Right cardiac atrium (tissue), 5 donors: Measurements from ENCODE around the gene CALML3. TPM values are rescaled to one million over a fixed set of nuclear protein-coding genes. Genes with fewer than 3 reads are reported as not detected.
A peak's percentile ranks its signal among the peaks of the same experiment; 100 is the strongest.

Source experiments
- ATAC-seq, 2 donors: fragments of 200-7000 bp; cut with Tn5 transposase; one replicate each; pipeline versions ENCODE4 v1.8.0 to v1.9.1; 2020; ENCODE audit warnings: moderate library complexity in 2 of 2, mild to moderate bottlenecking in 1 of 2
- DNase-seq, 3 donors: peaks; one replicate each; pipeline ENCODE4 v3.0.0-alpha.2; 2020
- H3K27ac ChIP-seq: one replicate; pipeline ENCODE4 v1.5.1; 2013; ENCODE audit warnings: mild to moderate bottlenecking, low read length, control low read depth, moderate library complexity
- H3K27me3 ChIP-seq: one replicate; pipeline ENCODE4 v1.6.1; 2013; ENCODE audit not compliant: control insufficient read depth, insufficient read depth
- H3K4me1 ChIP-seq: one replicate; pipeline ENCODE4 v1.6.1; 2013; ENCODE audit warnings: low read length; ENCODE audit not compliant: control insufficient read depth, insufficient read depth
- H3K4me3 ChIP-seq: one replicate; pipeline ENCODE4 v1.5.1; 2013; ENCODE audit warnings: low read length, control low read depth
- H3K9me3 ChIP-seq: one replicate; pipeline ENCODE4 v1.6.1; 2013; ENCODE audit warnings: low read length; ENCODE audit not compliant: control insufficient read depth
- WGBS: extraction: QIAGEN DNeasy Blood & Tissue Kit; methylation state at CpG from one replicate; pipeline ENCODE4 v1.1.7; 2013; 5-methylcytosine and 5-hydroxymethylcytosine counted together
- intact Hi-C, 4 donors: fragments of 100-400 bp; cut with DNase I; formaldehyde crosslinking; loops; one replicate each; pipeline versions ENCODE4 v1.11.0 to v1.14.0; 2022 to 2023
- polyA plus RNA-seq: library from polyadenylated mRNA; stranded (reverse); fragments of 200-250 nt; gene quantifications from one replicate; pipeline ENCODE4 v1.2.3, GENCODE V29; 2013
- total RNA-seq, 4 donors: library from RNA; stranded (reverse); fragmentation: NEBNext Ultra II Directional; extraction: Animal tissue kit (Norgen Biotek cat#: 25700); gene quantifications; one replicate each; pipeline ENCODE4 v1.2.1, GENCODE V29; 2021
- donor health status: healthy with polysubstance abuse.
- donor health status: DM: no; HTN: yes; CAD: no.
- donor health status: DM: no; HTN: no; CAD: no.
- donor health status: DM: no; HTN: yes; CAD: no; lungs with severe emphysema.
- donor health status: DM: yes; HTN: yes; CAD: no.

Gene CALML3
- total and polyA plus RNA-seq, 5 donors = not detected

DNA sequence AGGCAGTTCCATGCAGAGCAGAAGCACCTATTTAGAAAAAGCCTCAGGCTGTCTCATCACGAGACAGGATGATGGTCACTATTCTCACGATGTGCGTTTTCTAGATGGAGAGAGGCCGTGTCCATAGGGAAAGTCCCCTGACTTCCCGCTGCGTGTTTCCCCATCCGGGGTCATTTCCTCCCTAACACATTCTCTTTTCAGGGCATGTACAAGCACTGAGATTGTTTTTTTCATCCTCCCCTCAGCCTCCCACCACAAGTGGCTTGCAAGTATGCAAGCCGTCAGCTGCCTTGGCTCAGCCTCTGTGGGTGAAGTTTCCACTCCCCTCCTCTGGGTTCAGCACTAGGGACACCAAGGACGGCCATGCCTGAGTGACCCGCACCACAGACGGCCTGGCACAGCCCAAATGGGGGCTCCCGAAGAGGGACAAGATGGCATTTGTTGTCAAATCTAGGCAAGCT is 22.7 kb upstream of the CALML3 start:
- DNase-seq (no peak), ATAC-seq (no peak)
- WGBS = 57% methylated on average over 12 of the region's 12 CpGs
- Histone ChIP-seq H3K9me3 (no peaks in the 10 kb centered on the region), H3K27ac (no peak overlapping the region), H3K27me3 (no peaks in the 10 kb centered on the region), H3K4me1 (no peaks in the 10 kb centered on the region), H3K4me3 (no peak overlapping the region)
- intact Hi-C loops = no loop called here

DNA sequence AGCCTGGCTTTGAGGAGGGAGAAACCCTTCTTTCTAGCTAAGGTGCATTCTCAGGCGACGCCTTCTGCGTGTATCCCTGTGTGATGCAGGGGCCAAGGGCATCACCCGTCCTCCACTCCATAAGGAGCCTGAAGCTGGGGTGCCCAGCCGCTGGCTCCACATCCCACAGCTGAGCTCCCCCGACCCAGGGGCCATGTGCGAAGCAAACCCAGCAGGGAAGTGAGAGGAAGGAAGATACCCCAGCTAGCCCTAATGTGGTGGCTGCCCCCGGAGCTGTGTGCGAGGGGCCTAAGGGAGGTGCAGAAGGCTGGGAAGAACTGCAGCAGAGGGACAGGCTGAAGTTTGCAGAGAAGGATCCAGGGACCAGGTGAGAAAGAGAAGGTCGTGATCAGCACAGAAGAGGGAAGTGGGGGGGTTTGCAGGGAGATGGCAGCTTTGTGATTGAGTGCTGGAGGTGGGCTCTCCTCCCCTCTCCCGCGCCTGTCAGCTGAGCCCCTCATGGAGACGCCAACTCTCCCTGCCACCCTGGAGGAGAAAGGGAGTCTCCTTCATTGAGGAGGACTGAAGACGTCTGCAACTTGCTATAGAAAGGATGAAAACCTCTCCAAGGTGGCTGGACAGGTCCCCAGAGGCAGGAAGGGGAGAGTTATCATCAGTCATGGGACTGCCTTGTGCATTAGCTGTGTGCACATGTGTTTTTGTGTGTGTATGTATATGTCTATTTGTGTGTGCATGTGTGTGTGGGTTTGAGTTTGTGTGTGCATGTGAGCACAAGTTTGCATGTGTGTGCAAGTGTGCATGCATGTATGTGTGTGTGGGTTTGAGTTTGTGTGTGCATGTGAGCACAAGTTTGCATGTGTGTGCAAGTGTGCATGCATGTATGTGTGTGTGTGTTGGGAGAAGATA is 21.9 kb upstream of the CALML3 start:
- H3K4me1 ChIP-seq = no peaks in the 10 kb centered on the region

DNA sequence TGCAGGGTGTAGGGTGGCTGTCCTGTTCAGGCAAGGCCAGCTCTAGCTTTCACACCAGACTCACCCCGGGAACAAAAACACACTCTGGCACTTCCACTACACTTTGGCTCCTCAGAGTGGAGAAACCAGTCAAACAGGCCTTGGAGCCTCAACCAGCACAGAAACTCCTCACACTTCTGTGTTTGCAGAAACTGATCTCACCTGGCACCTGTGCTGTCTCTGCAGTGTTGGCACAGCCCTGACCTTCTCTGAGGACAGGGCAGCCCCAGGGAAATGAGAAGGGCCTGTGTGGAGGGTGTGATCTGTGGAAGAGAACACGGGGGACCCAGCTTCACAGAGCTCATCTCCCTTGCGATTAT is 21.3 kb upstream of the CALML3 start:
- Histone ChIP-seq H3K27me3 (no peaks in the 10 kb centered on the region), H3K4me3 (no peak overlapping the region), H3K9me3 (no peaks in the 10 kb centered on the region), H3K4me1 (no peaks in the 10 kb centered on the region), H3K27ac (no peak overlapping the region)
- no peak for ATAC-seq
- intact Hi-C loops = no loop called here
- 77% methylated on average over 3 of the region's 3 CpGs for WGBS
- DNase-seq = no peak

More for the DNA sequence above, 21.9 kb upstream of the CALML3 start:
- WGBS = 84% methylated on average over 14 of the region's 14 CpGs
- H3K9me3 ChIP-seq = no peaks in the 10 kb centered on the region
- no peak overlapping the region for H3K4me3 ChIP-seq
- H3K27me3 ChIP-seq = no peaks in the 10 kb centered on the region
- no peak for DNase-seq
- intact Hi-C loops = no loop called here
- no peak overlapping the region for H3K27ac ChIP-seq
- no peak for ATAC-seq

DNA sequence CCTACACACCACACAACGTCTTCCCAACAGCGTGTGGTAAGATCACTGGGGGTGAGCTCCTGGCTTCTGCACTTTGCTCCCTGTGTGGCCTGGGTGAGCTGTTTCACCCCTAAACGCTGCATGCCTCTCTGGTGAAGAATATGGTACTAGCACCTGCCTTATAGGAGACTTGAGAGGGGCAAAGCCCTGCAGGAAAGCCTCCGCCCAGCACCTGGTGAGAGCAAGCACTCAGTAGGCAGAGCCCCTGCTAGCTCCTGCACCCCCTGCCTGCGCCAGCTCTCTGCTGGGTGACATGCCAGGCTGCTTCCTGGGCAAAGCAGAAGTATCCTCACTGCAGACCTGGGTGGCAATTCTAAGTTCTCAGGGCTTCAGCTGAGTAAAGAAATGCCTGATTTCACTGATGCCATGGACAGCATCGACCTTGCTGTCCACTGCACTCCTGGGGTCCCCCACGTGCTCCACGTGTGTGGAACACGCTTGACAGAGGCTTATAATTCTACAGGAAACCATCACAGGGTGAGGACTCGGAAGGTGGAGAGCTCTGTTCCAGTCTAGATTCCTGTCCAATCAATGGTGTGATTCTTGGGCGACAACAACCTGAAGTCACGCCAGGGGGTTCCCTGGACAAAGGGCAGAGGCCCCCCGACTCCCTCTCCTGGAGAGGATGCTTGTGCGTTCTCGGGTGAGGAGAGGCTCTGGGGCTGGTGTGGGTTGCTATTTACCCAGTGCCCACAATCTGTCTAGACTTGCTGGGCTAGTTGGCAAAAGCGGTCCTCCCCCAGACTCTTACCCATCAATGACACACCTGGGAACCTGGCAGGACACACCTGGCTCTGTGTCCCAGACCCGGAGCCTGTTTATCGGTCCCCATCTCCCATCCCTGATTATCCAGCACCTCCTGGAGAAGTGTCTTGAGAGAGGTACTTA is 20.4 kb upstream of the CALML3 start:
- WGBS = 81% methylated on average over 18 of the region's 18 CpGs
- DNase-seq (no peak), ATAC-seq (no peak)
- intact Hi-C loops = no loop called here
- no peaks in the 10 kb centered on the region for H3K4me1 ChIP-seq
- no peaks in the 10 kb centered on the region for H3K27me3 ChIP-seq
- no peak overlapping the region for H3K4me3 ChIP-seq
- H3K9me3 ChIP-seq = no peaks in the 10 kb centered on the region
- H3K27ac ChIP-seq = no peak overlapping the region

DNA sequence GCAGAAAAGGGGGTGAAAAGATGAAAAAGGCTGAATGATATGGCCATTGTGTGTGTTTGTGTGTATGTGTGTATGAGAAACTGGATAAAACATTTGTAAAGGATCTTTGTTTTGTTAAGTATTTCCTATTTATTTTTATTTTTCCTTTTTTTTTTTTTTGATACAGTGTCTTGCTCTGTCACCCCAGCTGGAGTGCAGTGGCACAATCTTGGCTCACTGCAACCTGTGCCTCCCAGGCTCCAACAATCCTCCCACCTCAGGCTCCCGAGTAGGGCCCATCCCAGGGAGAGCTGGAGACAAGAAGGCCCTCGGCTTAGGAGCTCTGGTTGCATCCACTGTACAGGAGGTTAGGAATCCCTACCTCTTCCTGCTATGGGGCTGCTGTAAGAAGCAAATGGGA is 18.5 kb upstream of the CALML3 start:
- intact Hi-C loops = no loop called here
- Histone ChIP-seq H3K27me3 (no peaks in the 10 kb centered on the region), H3K4me1 (no peaks in the 10 kb centered on the region), H3K9me3 (no peaks in the 10 kb centered on the region), H3K27ac (no peak overlapping the region), H3K4me3 (no peak overlapping the region)
- DNase-seq (no peak), ATAC-seq (no peak)
- WGBS = 72% methylated on average over 2 of the region's 2 CpGs

DNA sequence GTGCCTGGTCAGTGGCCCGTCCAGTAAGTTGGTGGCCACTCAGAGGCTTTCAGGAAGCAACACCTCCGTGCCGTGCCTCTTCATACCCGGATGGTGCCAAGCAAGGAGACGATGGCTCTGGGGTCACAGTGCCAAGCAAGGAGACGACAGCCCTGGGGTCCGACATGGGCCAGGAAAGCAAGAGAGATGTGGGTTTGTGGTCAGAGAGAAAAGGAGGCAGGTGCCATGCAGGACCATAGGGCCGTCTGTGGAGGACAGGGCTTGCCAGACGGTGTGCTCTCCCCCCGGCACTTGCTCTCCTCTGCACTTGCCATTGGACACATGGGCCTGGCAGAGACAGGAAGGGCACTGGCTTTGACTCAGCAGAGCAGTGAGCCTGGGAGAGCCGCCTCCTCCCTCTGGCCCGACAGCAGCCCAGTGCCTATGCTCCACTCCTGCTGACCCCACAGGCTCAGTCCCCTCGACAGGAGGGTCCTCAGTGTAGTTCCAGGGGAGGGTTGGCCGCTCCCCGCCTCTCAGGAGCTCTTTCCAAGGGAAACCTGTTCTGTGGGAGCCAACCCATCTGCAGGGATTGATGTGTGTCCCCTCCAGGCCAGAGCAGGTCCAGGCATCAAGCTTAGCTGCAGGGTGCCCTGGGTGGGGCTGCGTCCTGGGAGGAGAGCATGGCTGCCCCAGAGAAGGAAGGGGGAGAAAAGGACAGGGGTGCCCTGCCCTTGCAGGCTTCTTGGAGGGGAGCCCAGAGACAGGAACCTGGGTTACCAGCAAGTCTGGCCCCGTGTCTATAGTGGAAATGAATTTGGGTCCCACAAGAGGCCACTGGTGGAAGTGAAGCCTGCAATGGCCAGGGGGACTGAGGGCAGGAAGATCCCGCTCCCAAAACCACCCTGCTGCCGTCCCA is 17.8 kb upstream of the CALML3 start:
- no peak for ATAC-seq

GRCh38 chr10:5507649-5508131 is 17.1 kb upstream of the CALML3 start:
- 93% methylated on average over 14 of the region's 14 CpGs for WGBS
- Histone ChIP-seq H3K27me3 (no peaks in the 10 kb centered on the region), H3K9me3 (no peaks in the 10 kb centered on the region), H3K4me3 (no peak overlapping the region), H3K4me1 (no peaks in the 10 kb centered on the region), H3K27ac (no peak overlapping the region)
- intact Hi-C loops = no loop called here
- DNase-seq = peak in 1 of 3 donors; percentile 37
- no peak for ATAC-seq

More for the DNA sequence above, 17.8 kb upstream of the CALML3 start:
- H3K27me3 ChIP-seq = no peaks in the 10 kb centered on the region
- no peak overlapping the region for H3K27ac ChIP-seq
- H3K9me3 ChIP-seq = no peaks in the 10 kb centered on the region
- DNase-seq = peak in 1 of 3 donors; percentile 2
- WGBS = 95% methylated on average over 19 of the region's 19 CpGs
- no peaks in the 10 kb centered on the region for H3K4me1 ChIP-seq
- H3K4me3 ChIP-seq = no peak overlapping the region
- intact Hi-C loops = no loop called here

- ATAC-seq (no peak), DNase-seq (peak in 1 of 3 donors; percentile 14)
- H3K27me3 ChIP-seq = no peaks in the 10 kb centered on the region
Observed at GRCh38 chr10:5508161-5508604, 16.6 kb upstream of the CALML3 start.

GRCh38 chr10:5508786-5509185 is 16.0 kb upstream of the CALML3 start:
- DNase-seq (no peak), ATAC-seq (no peak)
- 91% methylated on average over 6 of the region's 6 CpGs for WGBS
- intact Hi-C loops = no loop called here
- H3K4me3 ChIP-seq = no peak overlapping the region
- H3K27me3 ChIP-seq = no peaks in the 10 kb centered on the region
- H3K27ac ChIP-seq = no peak overlapping the region
- no peaks in the 10 kb centered on the region for H3K9me3 ChIP-seq
- H3K4me1 ChIP-seq = no peaks in the 10 kb centered on the region

More at GRCh38 chr10:5508161-5508604, 16.6 kb upstream of the CALML3 start:
- Histone ChIP-seq H3K4me1 (no peaks in the 10 kb centered on the region), H3K27ac (no peak overlapping the region), H3K4me3 (no peak overlapping the region), H3K9me3 (no peaks in the 10 kb centered on the region)
- intact Hi-C loops = no loop called here
- WGBS = 96% methylated on average over 18 of the region's 18 CpGs

DNA sequence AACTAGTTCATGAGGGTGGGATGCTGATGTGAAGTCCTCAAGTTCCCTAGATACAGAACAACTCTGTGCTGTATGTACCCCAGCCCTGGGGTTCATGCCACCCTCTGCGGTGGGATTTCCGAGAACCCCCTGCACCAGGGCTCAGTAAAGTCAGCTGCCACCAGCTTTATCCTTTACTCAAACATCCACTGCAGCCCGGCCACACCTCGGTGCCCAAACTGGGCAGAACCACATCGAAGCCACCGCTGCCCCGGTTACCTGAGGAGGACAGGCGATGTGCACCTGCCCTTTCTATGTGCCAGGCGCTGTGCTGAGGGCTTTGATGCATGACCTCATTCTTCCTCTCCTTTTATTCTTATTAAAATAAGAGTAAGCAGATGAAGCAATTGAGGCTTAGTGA is 15.5 kb upstream of the CALML3 start:
- H3K4me1 ChIP-seq = no peaks in the 10 kb centered on the region
- 96% methylated on average over 9 of the region's 9 CpGs for WGBS
- DNase-seq = no peak
- H3K9me3 ChIP-seq = no peaks in the 10 kb centered on the region
- no peak overlapping the region for H3K27ac ChIP-seq
- H3K4me3 ChIP-seq = no peak overlapping the region
- no peaks in the 10 kb centered on the region for H3K27me3 ChIP-seq
- intact Hi-C loops = no loop called here
- ATAC-seq = no peak
